Endothelial cell of umbilical vein (primary cell): ENCODE results near the gene ZDHHC7. TPM values are rescaled to one million over a fixed set of nuclear protein-coding genes. Genes with fewer than 3 reads are reported as not detected.

Source experiments
- BruUV-seq: library from RNA; stranded (reverse); fragments of 400-500 nt; replicated peaks from 2 replicates; lab custom pipeline; 2021; lab: Mats Ljungman, UMichigan
- CTCF ChIA-PET: fragments of 300-600, 350-600 bp; sonication (Branson Sonifier 250); formaldehyde crosslinking; loops from one replicate; lab custom pipeline; 2021; ENCODE audit warnings: antibody characterized with exemption, inconsistent platforms; lab: Charles Lee
- POLR2A ChIA-PET: fragments of 300-600, 350-600 bp; sonication (Branson Sonifier 250); formaldehyde crosslinking; loops from one replicate; lab custom pipeline; 2021; ENCODE audit warnings: antibody characterized with exemption, inconsistent platforms; lab: Charles Lee
- DNase-seq: peaks from one replicate; pipeline ENCODE4 v3.0.0-alpha.2; 2011; ENCODE audit warnings: low read depth, low spot score
- FAIRE-seq: peaks from 2 replicates; lab custom pipeline; 2011; peaks lifted over from hg19 to GRCh38; lab: Jason Lieb, UNC
- H2AFZ ChIP-seq: 2 replicates; pipeline ENCODE4 v1.6.0; 2012; ENCODE audit warnings: low read depth, low read length, control low read depth, inconsistent platforms
- H3K27ac ChIP-seq: 2 replicates; pipeline ENCODE4 v1.5.1; 2011; ENCODE audit warnings: low read depth, mild to moderate bottlenecking, control low read depth, low read length, moderate library complexity; ENCODE audit not compliant: insufficient read depth
- H3K27me3 ChIP-seq, 2 experiments: 2 replicates each; pipeline versions ENCODE4 v1.6.0 to v1.6.1; 2011; ENCODE audit warnings: low read length in 2 of 2, mixed read lengths in 1 of 2; ENCODE audit not compliant: control insufficient read depth in 2 of 2, insufficient read depth in 2 of 2
- H3K36me3 ChIP-seq, 2 experiments: 2 replicates in 1 of 2; 3 replicates in 1 of 2; pipeline ENCODE4 v1.5.1; 2011; ENCODE audit warnings: low read length in 2 of 2, mild to moderate bottlenecking in 1 of 2, moderate library complexity in 1 of 2; ENCODE audit not compliant: control insufficient read depth in 2 of 2, insufficient read depth in 2 of 2; ENCODE audit errors: extremely low read depth in 1 of 2
- H3K4me1 ChIP-seq: 3 replicates; pipeline ENCODE4 v1.5.1; 2011; ENCODE audit warnings: mild to moderate bottlenecking, low read length; ENCODE audit not compliant: control insufficient read depth, insufficient read depth; ENCODE audit errors: extremely low read depth
- H3K4me2 ChIP-seq: 2 replicates; pipeline ENCODE4 v1.6.1; 2011; ENCODE audit warnings: low read length, control low read depth, mixed read lengths; ENCODE audit not compliant: insufficient read depth
- H3K4me3 ChIP-seq, 3 experiments: fragments of 200-600 bp in 1 of 3; sonication (generic), shearing (Covaris generic) in 1 of 3; replicated peaks in 1 of 3; 2 replicates each; pipeline ENCODE4 v1.5.1; 2011 to 2016; ENCODE audit warnings: control low read depth in 3 of 3, low read length in 3 of 3, mild to moderate bottlenecking in 2 of 3, inconsistent platforms in 1 of 3, low read depth in 1 of 3, moderate library complexity in 1 of 3; ENCODE audit not compliant: insufficient read depth in 1 of 3
- H3K79me2 ChIP-seq: 2 replicates; pipeline ENCODE4 v1.6.0; 2012; ENCODE audit warnings: low read length, inconsistent platforms; ENCODE audit not compliant: control insufficient read depth, insufficient read depth
- H3K9ac ChIP-seq: replicated peaks from 2 replicates; pipeline ENCODE3; 2011; ENCODE audit warnings: low read length, control low read depth; ENCODE audit not compliant: insufficient read depth; ENCODE audit errors: extremely low read depth
- H3K9me1 ChIP-seq: replicated peaks from 3 replicates; pipeline ENCODE4 v1.6.0; 2011; ENCODE audit warnings: mild to moderate bottlenecking, low read length; ENCODE audit not compliant: control insufficient read depth, insufficient read depth; ENCODE audit errors: extremely low read depth
- H3K9me3 ChIP-seq: replicated peaks from 2 replicates; pipeline ENCODE4 v1.5.1; 2012; ENCODE audit warnings: low read length, inconsistent platforms; ENCODE audit not compliant: control insufficient read depth, insufficient read depth
- H4K20me1 ChIP-seq: replicated peaks from 2 replicates; pipeline ENCODE3; 2011; ENCODE audit warnings: mild to moderate bottlenecking, low read length; ENCODE audit not compliant: control insufficient read depth, insufficient read depth; ENCODE audit errors: extremely low read depth
- EZH2 ChIP-seq: IDR thresholded peaks from 2 replicates; pipeline ENCODE4 v1.6.1; 2012; ENCODE audit warnings: borderline replicate concordance, low read depth, mild to moderate bottlenecking, moderate library complexity, low read length, inconsistent platforms; ENCODE audit not compliant: severe bottlenecking
- FOS ChIP-seq: IDR thresholded peaks from 2 replicates; pipeline ENCODE4 v1.6.1; 2011; ENCODE audit warnings: mild to moderate bottlenecking, low read length, moderate library complexity, borderline replicate concordance; ENCODE audit not compliant: insufficient read depth
- GATA2 ChIP-seq: IDR thresholded peaks from 2 replicates; pipeline ENCODE4 v1.7.0; 2011; ENCODE audit warnings: low read depth, mild to moderate bottlenecking, moderate library complexity, mixed read lengths, low read length; ENCODE audit not compliant: insufficient read length, insufficient read depth
- JUN ChIP-seq: IDR thresholded peaks from 2 replicates; pipeline ENCODE4 v1.6.1; 2011; ENCODE audit warnings: borderline replicate concordance, low read depth; ENCODE audit not compliant: insufficient read length, insufficient read depth
- MYC ChIP-seq: IDR thresholded peaks from one replicate; pipeline ENCODE4 v1.6.1; 2011; ENCODE audit warnings: mild to moderate bottlenecking, low read depth, low read length
- POLR2A ChIP-seq: IDR thresholded peaks from 2 replicates; pipeline ENCODE4 v1.6.1; 2012; ENCODE audit warnings: low read depth, mild to moderate bottlenecking, control low read depth, low read length
- POLR2AphosphoS5 ChIP-seq: IDR thresholded peaks from 2 replicates; pipeline ENCODE4 v1.6.1; 2012; ENCODE audit warnings: low read depth, mild to moderate bottlenecking, control low read depth, low read length, moderate library complexity; ENCODE audit not compliant: insufficient read depth
- dilution Hi-C: fragments of 300-500 bp; cut with MboI; formaldehyde crosslinking; loops from one replicate; pipeline ENCODE4 v1.15.0; 2019; ENCODE audit warnings: low sequenced_read_pairs; ENCODE audit not compliant: extremely low pct_ligation_motif_present
- intact Hi-C: fragments of 100-400 bp; cut with micrococcal nuclease; formaldehyde crosslinking; loops from one replicate; pipeline ENCODE4 v1.10.0; 2022
- polyA plus RNA-seq, 4 experiments: library from polyadenylated mRNA; depleted of rRNA in 3 of 4; stranded (reverse) in 3 of 4; unstranded in 1 of 4; fragments of >200 nt; gene quantifications; 2 replicates each; pipeline versions ENCODE4 v1.2.1 to v1.2.3, GENCODE V29; 2011 to 2012; ENCODE audit warnings: missing spikeins in 1 of 4
- total RNA-seq: library from RNA; stranded (reverse); gene quantifications from 2 replicates; pipeline ENCODE4 v1.2.3, GENCODE V29; 2021
- TF ChIP-seq, protein P1 (sequence below), 2 donors: IDR thresholded peaks; 1 replicate in 1 of 2; 2 replicates in 1 of 2; pipeline ENCODE4 v1.5.1; 2011; ENCODE audit warnings: low read length in 2 of 2, mild to moderate bottlenecking in 2 of 2, moderate library complexity in 2 of 2, control low read depth in 1 of 2, inconsistent platforms in 1 of 2, low read depth in 1 of 2; ENCODE audit not compliant: insufficient read depth in 1 of 2; ENCODE audit errors: extremely low read depth in 1 of 2
- TF ChIP-seq, protein P2 (sequence below): IDR thresholded peaks from 2 replicates; pipeline ENCODE4 v1.6.1; 2011; ENCODE audit not compliant: insufficient read depth, insufficient read length

ZDHHC7 gene
- total and polyA plus RNA-seq, 2 donors (not counting 3 experiments of a cell fraction or from before 2014, with no cell fraction given) = 44.1 to 46.2 TPM

GRCh38 chr16:85007496-85008214 is 3.7 kb downstream of the ZDHHC7 start:
- Histone ChIP-seq H3K36me3 (no peaks in the 10 kb centered on the region), H4K20me1 (no peaks in the 10 kb centered on the region), H3K79me2 (peaks cover 67% of the 10 kb centered on the region), H3K9me1 (no peaks in the 10 kb centered on the region), H3K27ac (no peak overlapping the region), H2AFZ (no peak overlapping the region), H3K4me3 (no peak overlapping the region), H3K4me1 (peaks cover 13% of the 10 kb centered on the region), H3K9ac (no peak overlapping the region), H3K4me2 (no peak overlapping the region), H3K27me3 (no peaks in the 10 kb centered on the region), H3K9me3 (no peaks in the 10 kb centered on the region)
- no TSS peak for BruUV-seq
- DNase-seq (no peak), FAIRE-seq (no peak)
- dilution Hi-C loops (no loop called here), intact Hi-C loops (no loop called here)
- CTCF ChIA-PET = interaction anchor here (1.5 kb wide), 1 partner anchor 79 kb away, joined by 8 read pairs; no protein-coding TSS in a partner anchor
- TF ChIP-seq FOS (no peak), GATA2 (no peak), POLR2AphosphoS5 (no peak), JUN (no peak), EZH2 (no peak), POLR2A (no peak), MYC (no peak)
- TF ChIP-seq, protein P1, sequence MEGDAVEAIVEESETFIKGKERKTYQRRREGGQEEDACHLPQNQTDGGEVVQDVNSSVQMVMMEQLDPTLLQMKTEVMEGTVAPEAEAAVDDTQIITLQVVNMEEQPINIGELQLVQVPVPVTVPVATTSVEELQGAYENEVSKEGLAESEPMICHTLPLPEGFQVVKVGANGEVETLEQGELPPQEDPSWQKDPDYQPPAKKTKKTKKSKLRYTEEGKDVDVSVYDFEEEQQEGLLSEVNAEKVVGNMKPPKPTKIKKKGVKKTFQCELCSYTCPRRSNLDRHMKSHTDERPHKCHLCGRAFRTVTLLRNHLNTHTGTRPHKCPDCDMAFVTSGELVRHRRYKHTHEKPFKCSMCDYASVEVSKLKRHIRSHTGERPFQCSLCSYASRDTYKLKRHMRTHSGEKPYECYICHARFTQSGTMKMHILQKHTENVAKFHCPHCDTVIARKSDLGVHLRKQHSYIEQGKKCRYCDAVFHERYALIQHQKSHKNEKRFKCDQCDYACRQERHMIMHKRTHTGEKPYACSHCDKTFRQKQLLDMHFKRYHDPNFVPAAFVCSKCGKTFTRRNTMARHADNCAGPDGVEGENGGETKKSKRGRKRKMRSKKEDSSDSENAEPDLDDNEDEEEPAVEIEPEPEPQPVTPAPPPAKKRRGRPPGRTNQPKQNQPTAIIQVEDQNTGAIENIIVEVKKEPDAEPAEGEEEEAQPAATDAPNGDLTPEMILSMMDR (IDR thresholded peaks at IDR 0.05; ENCODE audit: extremely low read depth in 1 of 2, insufficient read depth in 1 of 2, low read depth in 1 of 2, low read length in 2 of 2) = no peak
- TF ChIP-seq, protein P2, sequence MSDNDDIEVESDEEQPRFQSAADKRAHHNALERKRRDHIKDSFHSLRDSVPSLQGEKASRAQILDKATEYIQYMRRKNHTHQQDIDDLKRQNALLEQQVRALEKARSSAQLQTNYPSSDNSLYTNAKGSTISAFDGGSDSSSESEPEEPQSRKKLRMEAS = no peak
- POLR2A ChIA-PET = no interaction called here
